ENCODE data around the gene FKBP11. TPM values are rescaled to one million over a fixed set of nuclear protein-coding genes. Genes with fewer than 3 reads are reported as not detected.

Gene FKBP11
- total RNA-seq, 1 experiment from 2014 or later: 21.1 TPM

DNA sequence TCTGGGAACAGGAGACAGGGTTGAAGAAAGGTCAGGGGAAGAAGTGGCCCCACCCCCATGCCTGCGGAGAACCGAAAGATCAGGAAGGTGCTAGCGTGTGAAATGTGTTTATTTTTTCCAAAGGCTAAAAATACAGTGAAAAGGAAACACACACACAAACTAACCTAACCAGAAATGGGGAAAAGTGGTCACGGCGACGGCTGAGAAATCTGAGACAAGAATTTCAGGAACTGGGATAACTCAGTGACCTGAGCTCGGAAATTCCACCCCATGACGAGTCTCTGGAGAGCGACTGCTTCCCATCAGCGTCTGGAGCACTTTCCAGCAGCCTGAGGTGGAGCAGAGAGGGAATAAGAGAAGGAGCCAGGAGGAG lies 43.0 kb downstream of the FKBP11 start:
- intact Hi-C loops (cut with micrococcal nuclease; ENCODE audit: unreplicated experiment): no loop called here
- no peaks in the 10 kb centered on the region for H3K9me3 ChIP-seq (ENCODE audit: control insufficient read depth, insufficient read depth, low read depth, low read length)
- in situ Hi-C loops (cut with HindIII; ENCODE audit: low pct_unique_long_range_greater_than_20kb, low sequenced_read_pairs): no loop called here
- no peaks in the 10 kb centered on the region for H3K27me3 ChIP-seq (ENCODE audit: control insufficient read depth, insufficient read depth, low read length)
- ChIA-PET CTCF (interaction anchor here (0.7 to 1.0 kb wide), 2 partner anchors 8 to 91 kb away, joined by 4 to 5 read pairs; no protein-coding TSS in a partner anchor), POLR2A (no interaction called here)
- H3K27ac ChIP-seq (ENCODE audit: low read length): no peak overlapping the region
- no peak for TF ChIP-seq TCF7L2 (IDR thresholded peaks at IDR 0.05; ENCODE audit: low read depth, low read length)
- TF ChIP-seq, protein P1, sequence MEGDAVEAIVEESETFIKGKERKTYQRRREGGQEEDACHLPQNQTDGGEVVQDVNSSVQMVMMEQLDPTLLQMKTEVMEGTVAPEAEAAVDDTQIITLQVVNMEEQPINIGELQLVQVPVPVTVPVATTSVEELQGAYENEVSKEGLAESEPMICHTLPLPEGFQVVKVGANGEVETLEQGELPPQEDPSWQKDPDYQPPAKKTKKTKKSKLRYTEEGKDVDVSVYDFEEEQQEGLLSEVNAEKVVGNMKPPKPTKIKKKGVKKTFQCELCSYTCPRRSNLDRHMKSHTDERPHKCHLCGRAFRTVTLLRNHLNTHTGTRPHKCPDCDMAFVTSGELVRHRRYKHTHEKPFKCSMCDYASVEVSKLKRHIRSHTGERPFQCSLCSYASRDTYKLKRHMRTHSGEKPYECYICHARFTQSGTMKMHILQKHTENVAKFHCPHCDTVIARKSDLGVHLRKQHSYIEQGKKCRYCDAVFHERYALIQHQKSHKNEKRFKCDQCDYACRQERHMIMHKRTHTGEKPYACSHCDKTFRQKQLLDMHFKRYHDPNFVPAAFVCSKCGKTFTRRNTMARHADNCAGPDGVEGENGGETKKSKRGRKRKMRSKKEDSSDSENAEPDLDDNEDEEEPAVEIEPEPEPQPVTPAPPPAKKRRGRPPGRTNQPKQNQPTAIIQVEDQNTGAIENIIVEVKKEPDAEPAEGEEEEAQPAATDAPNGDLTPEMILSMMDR (IDR thresholded peaks at IDR 0.05): no peak
- TF ChIP-seq SIN3A (IDR thresholded peaks at IDR 0.05; ENCODE audit: borderline replicate concordance, insufficient read depth, low read depth, low read length): no peak
- TF ChIP-seq POLR2AphosphoS5 (IDR thresholded peaks at IDR 0.05; ENCODE audit: low read depth, low read length): no peak
- TF ChIP-seq, protein P2, sequence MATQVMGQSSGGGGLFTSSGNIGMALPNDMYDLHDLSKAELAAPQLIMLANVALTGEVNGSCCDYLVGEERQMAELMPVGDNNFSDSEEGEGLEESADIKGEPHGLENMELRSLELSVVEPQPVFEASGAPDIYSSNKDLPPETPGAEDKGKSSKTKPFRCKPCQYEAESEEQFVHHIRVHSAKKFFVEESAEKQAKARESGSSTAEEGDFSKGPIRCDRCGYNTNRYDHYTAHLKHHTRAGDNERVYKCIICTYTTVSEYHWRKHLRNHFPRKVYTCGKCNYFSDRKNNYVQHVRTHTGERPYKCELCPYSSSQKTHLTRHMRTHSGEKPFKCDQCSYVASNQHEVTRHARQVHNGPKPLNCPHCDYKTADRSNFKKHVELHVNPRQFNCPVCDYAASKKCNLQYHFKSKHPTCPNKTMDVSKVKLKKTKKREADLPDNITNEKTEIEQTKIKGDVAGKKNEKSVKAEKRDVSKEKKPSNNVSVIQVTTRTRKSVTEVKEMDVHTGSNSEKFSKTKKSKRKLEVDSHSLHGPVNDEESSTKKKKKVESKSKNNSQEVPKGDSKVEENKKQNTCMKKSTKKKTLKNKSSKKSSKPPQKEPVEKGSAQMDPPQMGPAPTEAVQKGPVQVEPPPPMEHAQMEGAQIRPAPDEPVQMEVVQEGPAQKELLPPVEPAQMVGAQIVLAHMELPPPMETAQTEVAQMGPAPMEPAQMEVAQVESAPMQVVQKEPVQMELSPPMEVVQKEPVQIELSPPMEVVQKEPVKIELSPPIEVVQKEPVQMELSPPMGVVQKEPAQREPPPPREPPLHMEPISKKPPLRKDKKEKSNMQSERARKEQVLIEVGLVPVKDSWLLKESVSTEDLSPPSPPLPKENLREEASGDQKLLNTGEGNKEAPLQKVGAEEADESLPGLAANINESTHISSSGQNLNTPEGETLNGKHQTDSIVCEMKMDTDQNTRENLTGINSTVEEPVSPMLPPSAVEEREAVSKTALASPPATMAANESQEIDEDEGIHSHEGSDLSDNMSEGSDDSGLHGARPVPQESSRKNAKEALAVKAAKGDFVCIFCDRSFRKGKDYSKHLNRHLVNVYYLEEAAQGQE (IDR thresholded peaks at IDR 0.05; ENCODE audit: insufficient read depth in 1 of 2, low read depth in 2 of 2, low read length in 1 of 2): no peak
- no peak for ATAC-seq
- no peaks in the 10 kb centered on the region for H3K36me3 ChIP-seq (ENCODE audit: control insufficient read depth, insufficient read depth, low read length)
- no peak overlapping the region for H3K4me3 ChIP-seq (ENCODE audit: low read depth in 2 of 2, low read length in 2 of 2)
- peaks cover 14% of the 10 kb centered on the region for H3K4me1 ChIP-seq (ENCODE audit: control insufficient read depth, insufficient read depth, low read length)
- DNase-seq (ENCODE audit: low read depth, low spot score): no peak
- BruUV-seq (replicated peaks): no TSS peak

DNA sequence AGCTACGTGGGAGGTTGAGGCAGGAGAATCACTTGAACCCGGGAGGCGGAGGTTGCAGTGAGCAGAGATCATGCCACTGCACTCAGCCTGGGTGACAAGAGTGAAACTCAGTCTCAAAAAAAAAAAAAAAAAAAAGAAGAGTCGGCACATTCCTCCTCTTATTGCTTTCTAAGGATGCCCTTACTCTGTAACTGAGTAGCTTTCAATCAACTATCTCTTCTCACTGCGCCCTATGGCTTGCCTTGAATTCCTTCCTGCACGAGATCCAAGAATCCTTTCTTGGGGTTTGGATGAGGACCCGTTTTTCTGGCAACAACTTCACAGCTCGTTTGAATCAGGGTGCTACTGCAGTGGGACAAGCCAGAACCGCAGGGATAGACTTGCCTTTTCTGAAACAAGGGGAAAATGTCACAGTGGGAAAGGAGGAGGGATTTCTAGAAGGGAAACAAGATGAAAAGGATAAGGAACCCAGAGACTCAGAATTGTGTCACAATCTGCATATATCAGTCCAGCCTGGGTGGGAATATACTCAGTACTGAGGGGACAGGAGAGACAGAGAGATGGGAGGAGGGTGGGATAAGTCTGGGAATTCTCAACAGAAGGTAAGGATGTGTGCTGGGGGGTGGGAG lies 43.5 kb downstream of the FKBP11 start:
- in situ Hi-C loops (cut with HindIII; ENCODE audit: low pct_unique_long_range_greater_than_20kb, low sequenced_read_pairs): no loop called here

More for the DNA sequence above, 43.5 kb downstream of the FKBP11 start:
- H3K27me3 ChIP-seq (ENCODE audit: control insufficient read depth, insufficient read depth, low read length): no peaks in the 10 kb centered on the region
- no peak overlapping the region for H3K27ac ChIP-seq (ENCODE audit: low read length)
- no peak overlapping the region for H3K4me3 ChIP-seq (ENCODE audit: low read depth in 2 of 2, low read length in 2 of 2)
- no peak for TF ChIP-seq SIN3A (IDR thresholded peaks at IDR 0.05; ENCODE audit: borderline replicate concordance, insufficient read depth, low read depth, low read length)
- no peak for TF ChIP-seq POLR2AphosphoS5 (IDR thresholded peaks at IDR 0.05; ENCODE audit: low read depth, low read length)
- TF ChIP-seq, protein P1 (IDR thresholded peaks at IDR 0.05): no peak
- no peak for TF ChIP-seq TCF7L2 (IDR thresholded peaks at IDR 0.05; ENCODE audit: low read depth, low read length)
- TF ChIP-seq, protein P2 (IDR thresholded peaks at IDR 0.05; ENCODE audit: insufficient read depth in 1 of 2, low read depth in 2 of 2, low read length in 1 of 2): no peak
- DNase-seq (ENCODE audit: low read depth, low spot score) (no peak), ATAC-seq (no peak)
- intact Hi-C loops (cut with micrococcal nuclease; ENCODE audit: unreplicated experiment): no loop called here
- no peaks in the 10 kb centered on the region for H3K9me3 ChIP-seq (ENCODE audit: control insufficient read depth, insufficient read depth, low read depth, low read length)
- H3K36me3 ChIP-seq (ENCODE audit: control insufficient read depth, insufficient read depth, low read length): no peaks in the 10 kb centered on the region
- CTCF ChIA-PET: interaction anchor here (1.0 kb wide), 1 partner anchor 9 kb away, joined by 5 read pairs; no protein-coding TSS in a partner anchor
- POLR2A ChIA-PET: no interaction called here
- H3K4me1 ChIP-seq (ENCODE audit: control insufficient read depth, insufficient read depth, low read length): peaks cover 14% of the 10 kb centered on the region
- BruUV-seq (replicated peaks): no TSS peak
